Rectal smooth muscle tissue (tissue), 1 donor: Measurements from ENCODE around the gene HOXB13.

ENCODE experiments used
- H3K27ac ChIP-seq: one replicate; pipeline ENCODE4 v1.7.0; 2013; ENCODE audit warnings: low read depth, low read length, inconsistent platforms
- H3K27me3 ChIP-seq: one replicate; pipeline ENCODE4 v1.7.0; 2013; ENCODE audit warnings: low read length; ENCODE audit not compliant: control insufficient read depth, insufficient read depth
- H3K36me3 ChIP-seq: one replicate; pipeline ENCODE4 v1.7.0; 2013; ENCODE audit warnings: low read length; ENCODE audit not compliant: control insufficient read depth, insufficient read depth
- H3K4me1 ChIP-seq: one replicate; pipeline ENCODE4 v1.7.0; 2013; ENCODE audit warnings: low read length; ENCODE audit not compliant: control insufficient read depth, insufficient read depth
- H3K4me3 ChIP-seq: one replicate; pipeline ENCODE4 v1.7.0; 2013; ENCODE audit warnings: low read length
- H3K9ac ChIP-seq: one replicate; pipeline ENCODE4 v1.7.0; 2013; ENCODE audit warnings: low read length

The HOXB13 gene

GRCh38 chr17:48745381-48746275, 17.1 kb upstream of the HOXB13 start:
- H3K27ac ChIP-seq = no peak overlapping the region
- no peaks in the 10 kb centered on the region for H3K4me1 ChIP-seq
- H3K9ac ChIP-seq = no peak overlapping the region
- H3K27me3 ChIP-seq = peaks cover 51% of the 10 kb centered on the region
- H3K36me3 ChIP-seq = no peaks in the 10 kb centered on the region
- no peak overlapping the region for H3K4me3 ChIP-seq

GRCh38 chr17:48740537-48740936, 12.0 kb upstream of the HOXB13 start:
- H3K27ac ChIP-seq = no peak overlapping the region
- H3K27me3 ChIP-seq = peaks cover 37% of the 10 kb centered on the region
- H3K4me3 ChIP-seq = no peak overlapping the region
- H3K4me1 ChIP-seq = no peaks in the 10 kb centered on the region
- H3K36me3 ChIP-seq = no peaks in the 10 kb centered on the region
- no peak overlapping the region for H3K9ac ChIP-seq

DNA sequence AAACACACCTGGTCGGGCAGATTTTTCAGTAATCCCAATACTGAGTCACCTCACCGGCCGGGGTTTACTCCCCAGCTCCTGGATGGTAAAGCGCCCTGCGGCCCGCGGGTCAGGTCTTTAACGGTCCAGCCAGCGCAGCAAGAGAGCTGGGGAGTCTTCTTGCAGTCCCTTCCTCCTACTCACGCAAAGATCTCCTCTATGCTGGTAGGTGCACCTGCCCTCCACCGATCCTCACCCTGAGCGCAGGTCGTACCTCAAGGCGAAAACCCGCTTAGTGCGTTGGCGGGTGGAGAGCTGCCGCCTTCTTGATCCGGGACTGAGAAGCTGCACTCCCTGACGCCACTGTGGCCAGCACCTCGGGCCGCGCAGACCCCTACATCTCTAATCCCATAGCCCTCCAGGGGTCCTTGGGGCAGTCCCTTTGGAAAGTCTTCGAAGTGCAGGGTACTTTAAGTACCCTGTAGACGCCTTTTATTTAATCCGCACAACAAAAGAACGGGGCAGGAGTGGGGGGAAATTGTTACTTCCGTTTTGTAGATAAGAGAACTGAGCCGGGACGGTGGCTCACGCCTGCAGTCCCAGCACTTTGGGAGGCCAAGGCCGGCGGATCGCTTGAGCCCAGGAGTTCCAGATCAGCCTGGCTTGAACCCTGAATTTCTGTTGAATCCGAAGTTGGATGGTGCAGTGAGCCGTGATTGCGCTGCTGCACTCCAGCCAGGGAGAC, 10.4 kb upstream of the HOXB13 start:
- H3K9ac ChIP-seq = no peak overlapping the region
- H3K27ac ChIP-seq = no peak overlapping the region
- no peaks in the 10 kb centered on the region for H3K36me3 ChIP-seq
- no peak overlapping the region for H3K4me3 ChIP-seq
- H3K4me1 ChIP-seq = no peaks in the 10 kb centered on the region
- H3K27me3 ChIP-seq = peaks cover 45% of the 10 kb centered on the region

DNA sequence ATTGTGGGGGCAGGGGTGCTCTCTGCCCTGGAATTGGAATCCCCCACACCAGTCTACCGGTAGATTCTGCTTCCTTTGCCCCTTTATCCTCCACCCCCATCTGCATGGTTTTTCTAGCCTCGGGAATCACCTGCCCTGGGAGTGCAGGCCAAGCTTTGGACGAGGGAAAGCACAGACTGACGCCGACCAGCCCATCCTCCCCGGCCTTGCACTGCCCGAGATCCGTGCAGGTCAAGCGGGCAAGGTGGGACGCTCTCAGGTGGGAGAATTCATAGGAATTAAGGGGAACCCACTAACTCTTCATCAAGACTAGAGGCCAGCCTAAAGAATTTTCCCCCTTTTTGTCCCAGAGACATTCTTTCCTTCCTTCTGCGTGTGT, 9.9 kb upstream of the HOXB13 start:
- H3K4me3 ChIP-seq = no peak overlapping the region
- no peaks in the 10 kb centered on the region for H3K36me3 ChIP-seq
- H3K4me1 ChIP-seq = no peaks in the 10 kb centered on the region
- no peak overlapping the region for H3K27ac ChIP-seq
- H3K27me3 ChIP-seq = peaks cover 41% of the 10 kb centered on the region
- H3K9ac ChIP-seq = no peak overlapping the region

DNA sequence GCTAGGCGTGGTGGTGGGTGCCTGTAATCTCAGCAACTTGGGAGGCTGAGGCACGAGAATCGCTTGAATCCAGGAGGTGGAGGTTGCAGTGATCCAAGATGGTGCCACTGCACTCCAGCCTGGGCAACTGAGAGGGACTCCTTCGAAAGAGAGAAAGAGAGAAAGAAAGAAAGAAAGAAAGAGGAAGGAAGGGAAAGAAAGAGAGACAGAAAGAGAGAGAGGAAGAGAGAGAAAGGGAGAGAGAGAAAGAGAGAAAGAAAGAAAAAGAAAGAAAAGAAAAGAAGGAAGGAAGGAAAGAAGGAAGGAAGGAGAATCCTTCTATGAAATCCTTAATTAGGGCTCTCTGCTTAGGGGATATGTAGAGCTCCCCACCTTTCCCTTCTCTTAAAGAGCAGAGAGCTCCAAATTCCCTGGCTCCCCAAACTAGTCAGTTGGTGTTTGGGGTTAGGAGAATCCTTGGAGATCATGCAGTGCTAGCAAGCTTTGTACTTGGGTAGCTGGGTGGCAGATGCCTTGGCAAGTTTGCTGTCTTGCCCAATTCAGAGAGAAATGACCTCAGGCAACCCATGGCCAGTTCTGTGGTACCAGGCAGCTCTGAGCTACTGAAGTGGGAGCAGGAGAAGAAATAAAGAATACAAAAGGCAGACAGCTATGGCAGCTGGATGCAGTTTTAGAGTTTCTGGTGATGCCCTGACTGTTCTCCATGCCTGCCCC, 8.9 kb upstream of the HOXB13 start:
- no peak overlapping the region for H3K4me3 ChIP-seq
- no peak overlapping the region for H3K27ac ChIP-seq
- H3K9ac ChIP-seq = no peak overlapping the region
- H3K36me3 ChIP-seq = no peaks in the 10 kb centered on the region
- H3K4me1 ChIP-seq = no peaks in the 10 kb centered on the region
- H3K27me3 ChIP-seq = peaks cover 40% of the 10 kb centered on the region

- Histone ChIP-seq H3K4me3 (no peak overlapping the region), H3K9ac (no peak overlapping the region), H3K4me1 (no peaks in the 10 kb centered on the region), H3K27me3 (peaks cover 42% of the 10 kb centered on the region), H3K36me3 (no peaks in the 10 kb centered on the region), H3K27ac (no peak overlapping the region)
Measured at GRCh38 chr17:48735062-48735351, 6.5 kb upstream of the HOXB13 start.

DNA sequence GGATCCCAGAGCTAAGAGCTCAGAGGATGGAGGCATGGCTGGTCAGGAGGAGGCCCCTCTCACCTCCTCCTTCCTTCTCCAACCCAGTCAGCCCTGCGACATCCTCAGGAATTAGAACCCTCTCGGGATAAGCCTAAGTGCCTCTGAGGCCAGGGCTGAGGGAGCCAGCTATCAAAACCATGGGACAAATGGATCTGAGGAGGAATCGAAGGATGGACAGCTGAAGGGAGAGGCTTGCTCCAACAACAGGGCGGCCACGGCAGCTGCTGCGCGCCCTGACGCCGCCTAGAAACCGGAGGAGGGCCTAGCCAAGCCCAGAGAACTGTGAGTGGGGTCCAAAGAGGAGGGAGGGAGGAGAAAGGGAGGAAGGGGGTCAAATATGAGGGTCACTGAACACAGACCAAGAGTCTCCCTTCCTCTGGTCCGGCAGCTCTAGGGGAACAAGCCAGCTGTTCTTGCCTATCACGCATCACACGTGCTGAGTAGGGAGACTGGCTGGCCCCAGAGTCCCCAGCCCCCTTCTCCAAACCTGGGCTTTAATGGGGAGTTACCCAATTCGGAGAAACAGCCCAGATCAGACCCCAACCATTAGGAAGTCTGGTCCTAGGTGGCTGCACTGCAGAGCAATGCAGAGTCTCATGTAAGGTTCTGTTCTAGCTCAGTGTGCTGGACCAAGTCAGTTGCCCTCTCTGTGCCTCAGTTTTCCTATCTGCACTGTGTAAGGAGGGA, 5.9 kb upstream of the HOXB13 start:
- Histone ChIP-seq H3K27ac (no peak overlapping the region), H3K36me3 (no peaks in the 10 kb centered on the region), H3K9ac (no peak overlapping the region), H3K4me3 (no peak overlapping the region), H3K4me1 (no peaks in the 10 kb centered on the region), H3K27me3 (peaks cover 42% of the 10 kb centered on the region)

DNA sequence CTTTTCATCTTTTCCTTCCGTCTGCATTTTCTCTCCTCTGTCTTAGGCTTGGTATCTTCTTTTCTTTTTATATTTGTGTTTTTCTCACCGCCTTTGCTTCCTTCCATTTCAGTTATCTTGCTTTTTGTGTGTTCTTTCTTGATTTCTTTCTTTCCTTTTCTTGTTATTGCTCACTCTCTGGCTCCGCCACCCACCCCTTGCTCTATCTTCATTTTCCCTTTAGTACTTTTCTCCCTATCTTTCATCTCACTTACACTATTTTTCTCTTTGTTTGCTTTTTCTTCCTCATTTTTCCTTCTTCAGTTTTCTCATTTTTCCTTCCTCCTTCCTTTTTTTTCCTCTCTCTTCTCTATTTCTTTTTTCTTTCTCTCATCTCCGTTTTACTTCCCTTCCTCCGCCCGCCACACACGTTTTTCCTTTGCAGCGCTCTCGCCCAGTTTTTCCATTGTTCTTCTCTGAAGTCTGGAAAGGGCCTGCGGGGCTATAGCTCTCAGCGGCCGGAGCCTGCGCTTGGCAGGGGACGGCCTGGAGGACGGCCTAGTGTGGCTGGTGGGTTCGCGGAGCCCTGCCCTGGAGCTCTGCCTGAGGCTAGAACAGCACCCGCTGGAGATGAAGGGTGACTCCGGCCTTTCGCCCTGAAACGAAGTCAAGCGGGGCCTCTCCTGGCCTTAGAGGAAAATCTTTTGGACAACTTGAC, 5.2 kb upstream of the HOXB13 start:
- peaks cover 43% of the 10 kb centered on the region for H3K27me3 ChIP-seq
- no peak overlapping the region for H3K9ac ChIP-seq
- no peaks in the 10 kb centered on the region for H3K36me3 ChIP-seq
- H3K4me3 ChIP-seq = no peak overlapping the region
- no peak overlapping the region for H3K27ac ChIP-seq
- no peaks in the 10 kb centered on the region for H3K4me1 ChIP-seq

DNA sequence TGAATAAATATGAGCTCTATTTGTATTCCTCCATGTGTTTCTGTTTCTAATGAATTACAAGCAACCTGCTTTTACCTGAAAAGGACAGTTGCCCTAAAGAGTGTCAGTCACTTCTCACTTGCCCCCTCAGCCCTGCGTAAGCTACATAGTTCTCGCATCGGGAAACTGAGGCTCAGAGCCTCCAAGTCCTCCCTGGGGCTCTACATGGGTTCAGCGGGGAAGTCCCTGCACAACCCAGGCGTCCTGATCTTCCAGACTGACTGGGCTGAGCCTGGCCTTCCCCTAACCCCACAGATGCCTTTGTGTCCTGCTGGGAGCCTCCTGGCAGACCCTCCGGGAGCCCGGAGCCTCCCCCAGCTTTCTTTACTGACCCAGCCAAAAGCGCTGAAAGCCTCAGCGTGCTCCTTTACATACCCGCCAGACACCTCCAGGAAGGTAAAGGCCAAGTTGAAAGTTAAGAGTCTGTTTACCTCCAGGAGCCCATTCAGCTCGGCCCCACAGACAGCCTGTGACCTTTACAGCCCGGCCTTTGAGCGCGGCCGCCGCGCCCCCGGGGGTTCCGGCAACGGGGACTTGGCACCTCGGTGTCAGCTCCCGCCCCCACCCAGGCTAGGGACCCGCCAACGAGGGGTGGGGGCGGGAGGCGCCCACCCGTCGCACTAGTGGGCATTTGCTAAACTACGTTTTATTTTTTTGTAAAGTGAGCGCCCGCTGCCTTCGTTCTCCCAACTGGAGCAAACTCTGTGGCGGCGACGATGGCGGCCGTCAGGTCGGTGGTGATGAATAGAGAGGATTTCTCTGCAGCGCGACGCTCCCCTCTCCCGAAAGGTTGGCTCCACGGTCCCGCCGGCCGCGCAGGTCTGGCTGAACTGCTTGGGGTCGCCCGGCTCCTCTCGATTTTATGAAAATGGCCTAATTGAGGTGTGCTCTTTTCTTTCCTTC, 4.4 kb upstream of the HOXB13 start:
- H3K4me1 ChIP-seq = no peaks in the 10 kb centered on the region
- H3K4me3 ChIP-seq = no peak overlapping the region
- H3K27ac ChIP-seq = no peak overlapping the region
- H3K36me3 ChIP-seq = no peaks in the 10 kb centered on the region
- peaks cover 42% of the 10 kb centered on the region for H3K27me3 ChIP-seq
- H3K9ac ChIP-seq = no peak overlapping the region

GRCh38 chr17:48731355-48731754, 2.8 kb upstream of the HOXB13 start:
- no peaks in the 10 kb centered on the region for H3K4me1 ChIP-seq
- no peak overlapping the region for H3K27ac ChIP-seq
- no peaks in the 10 kb centered on the region for H3K36me3 ChIP-seq
- H3K27me3 ChIP-seq = peaks cover 51% of the 10 kb centered on the region
- no peak overlapping the region for H3K4me3 ChIP-seq
- H3K9ac ChIP-seq = no peak overlapping the region

GRCh38 chr17:48730240-48730550, 1.6 kb upstream of the HOXB13 start:
- Histone ChIP-seq H3K27me3 (peaks cover 62% of the 10 kb centered on the region), H3K4me1 (no peaks in the 10 kb centered on the region), H3K9ac (no peak overlapping the region), H3K36me3 (no peaks in the 10 kb centered on the region), H3K27ac (no peak overlapping the region), H3K4me3 (no peak overlapping the region)
